IMR-90 (cell line): ENCODE data around the gene SIK2. TPM values are rescaled to one million over a fixed set of nuclear protein-coding genes. Genes with fewer than 3 reads are reported as not detected.

Source experiments
- ATAC-seq: fragments of 200-7000 bp; cut with Tn5 transposase; 2 replicates; pipeline ENCODE4 v1.9.1; 2020; ENCODE audit warnings: low read depth, mild to moderate bottlenecking, moderate library complexity
- BruUV-seq: library from RNA; stranded (reverse); fragments of 400-500 nt; replicated peaks from 2 replicates; lab custom pipeline; 2021; lab: Mats Ljungman, UMichigan
- CTCF ChIA-PET: fragments of 300-600 bp; formaldehyde crosslinking; extraction: SDS; loops from one replicate; lab custom pipeline; 2021; ENCODE audit warnings: antibody characterized with exemption; lab: Yijun Ruan, JAX
- POLR2A ChIA-PET: fragments of 300-600 bp; sonication (Branson Sonifier 250); formaldehyde crosslinking; loops from one replicate; lab custom pipeline; 2022; ENCODE audit warnings: antibody characterized with exemption; ENCODE audit not compliant: unreplicated experiment; lab: Charles Lee
- DNase-seq: peaks from one replicate; pipeline ENCODE4 v3.0.0; 2013
- H2AFZ ChIP-seq: replicated peaks from 2 replicates; pipeline ENCODE3; 2013; ENCODE audit warnings: low read length, mild to moderate bottlenecking; ENCODE audit not compliant: poor library complexity
- H2AK5ac ChIP-seq: 2 replicates; pipeline ENCODE4 v1.6.1; 2013; ENCODE audit warnings: low read depth, low read length, inconsistent platforms
- H2AK9ac ChIP-seq: replicated peaks from 2 replicates; pipeline ENCODE3; 2013; ENCODE audit warnings: mild to moderate bottlenecking, low read depth, low read length, moderate library complexity; ENCODE audit not compliant: poor library complexity
- H2BK120ac ChIP-seq: 2 replicates; pipeline ENCODE4 v1.6.1; 2013; ENCODE audit warnings: low read depth, low read length, inconsistent platforms
- H2BK15ac ChIP-seq: 3 replicates; pipeline ENCODE4 v1.6.1; 2013; ENCODE audit warnings: low read depth, low read length, inconsistent platforms
- H2BK20ac ChIP-seq: 2 replicates; pipeline ENCODE4 v1.6.1; 2013; ENCODE audit warnings: low read depth, mild to moderate bottlenecking, inconsistent platforms, low read length, moderate library complexity
- H2BK5ac ChIP-seq: 2 replicates; pipeline ENCODE4 v1.6.1; 2013; ENCODE audit warnings: mild to moderate bottlenecking, low read depth, low read length, inconsistent platforms; ENCODE audit not compliant: poor library complexity, severe bottlenecking
- H3K14ac ChIP-seq: replicated peaks from 2 replicates; pipeline ENCODE4 v1.6.1; 2013; ENCODE audit warnings: low read depth, low read length, inconsistent platforms
- H3K18ac ChIP-seq: 2 replicates; pipeline ENCODE4 v1.6.1; 2013; ENCODE audit warnings: low read depth, low read length, control low read depth
- H3K23ac ChIP-seq: 2 replicates; pipeline ENCODE4 v1.6.1; 2013; ENCODE audit warnings: low read depth, low read length, inconsistent platforms
- H3K27ac ChIP-seq: 2 replicates; pipeline ENCODE4 v1.5.1; 2013; ENCODE audit warnings: mild to moderate bottlenecking, control low read depth, low read length; ENCODE audit not compliant: insufficient read depth
- H3K27me3 ChIP-seq: 2 replicates; pipeline ENCODE4 v1.6.1; 2013; ENCODE audit warnings: low read length; ENCODE audit not compliant: control insufficient read depth, insufficient read depth
- H3K36me3 ChIP-seq: 2 replicates; pipeline ENCODE4 v1.6.1; 2013; ENCODE audit warnings: low read length, mixed read lengths; ENCODE audit not compliant: control insufficient read depth, insufficient read depth
- H3K4ac ChIP-seq: 2 replicates; pipeline ENCODE4 v1.6.1; 2013; ENCODE audit warnings: low read depth, low read length, inconsistent platforms
- H3K4me1 ChIP-seq: 2 replicates; pipeline ENCODE4 v1.6.1; 2013; ENCODE audit warnings: low read length, mixed read lengths; ENCODE audit not compliant: control insufficient read depth, insufficient read depth
- H3K4me2 ChIP-seq: 2 replicates; pipeline ENCODE4 v1.6.1; 2013; ENCODE audit warnings: low read depth, mild to moderate bottlenecking, control low read depth, low read length, moderate library complexity
- H3K4me3 ChIP-seq: 2 replicates; pipeline ENCODE4 v1.5.1; 2013; ENCODE audit warnings: low read depth, mild to moderate bottlenecking, control low read depth, low read length, moderate library complexity; ENCODE audit not compliant: insufficient read depth
- H3K56ac ChIP-seq: 2 replicates; pipeline ENCODE4 v1.6.1; 2013; ENCODE audit warnings: low read length, inconsistent platforms; ENCODE audit not compliant: insufficient read depth; ENCODE audit errors: extremely low read depth
- H3K79me1 ChIP-seq, 2 experiments: 2 replicates each; pipeline ENCODE4 v1.6.1; 2013; ENCODE audit warnings: low read length in 2 of 2, inconsistent platforms in 1 of 2, low read depth in 1 of 2
- H3K9ac ChIP-seq: 2 replicates; pipeline ENCODE4 v1.6.1; 2013; ENCODE audit warnings: low read depth, low read length, control low read depth
- H3K9me1 ChIP-seq: 2 replicates; pipeline ENCODE4 v1.6.1; 2013; ENCODE audit warnings: low read length, inconsistent platforms; ENCODE audit not compliant: insufficient read depth
- H3K9me3 ChIP-seq: 2 replicates; pipeline ENCODE4 v1.6.1; 2013; ENCODE audit warnings: low read length; ENCODE audit not compliant: control insufficient read depth, insufficient read depth
- H4K20me1 ChIP-seq: 2 replicates; pipeline ENCODE4 v1.6.1; 2013; ENCODE audit warnings: low read length, inconsistent platforms; ENCODE audit not compliant: insufficient read depth
- H4K5ac ChIP-seq: 2 replicates; pipeline ENCODE4 v1.6.1; 2013; ENCODE audit warnings: mild to moderate bottlenecking, low read depth, low read length, control low read depth
- H4K8ac ChIP-seq, 2 experiments: 2 replicates each; pipeline ENCODE4 v1.6.1; 2013; ENCODE audit warnings: low read depth in 2 of 2, low read length in 2 of 2, control low read depth in 1 of 2, inconsistent platforms in 1 of 2
- H4K91ac ChIP-seq: 2 replicates; pipeline ENCODE4 v1.6.1; 2013; ENCODE audit warnings: low read depth, low read length, inconsistent platforms; ENCODE audit not compliant: insufficient read depth
- BHLHE40 ChIP-seq: fragments of 150-350 bp; IDR thresholded peaks from 2 replicates; pipeline ENCODE4 v1.6.1; 2016; ENCODE audit warnings: mild to moderate bottlenecking, low read depth, low read length
- CEBPB ChIP-seq: IDR thresholded peaks from 2 replicates; pipeline ENCODE4 v1.6.1; 2012; ENCODE audit warnings: low read depth, low read length, improper control_type of control experiment
- CHD1 ChIP-seq: IDR thresholded peaks from 2 replicates; pipeline ENCODE4 v1.6.1; 2012; ENCODE audit warnings: low read depth, low read length, improper control_type of control experiment
- CTCF ChIP-seq: conservative IDR thresholded peaks from 2 replicates; pipeline ENCODE4 v1.5.1; 2012; ENCODE audit warnings: mild to moderate bottlenecking, low read depth, low read length, improper control_type of control experiment
- ELK1 ChIP-seq: fragments of 150-350 bp; IDR thresholded peaks from 2 replicates; pipeline ENCODE4 v1.6.1; 2016; ENCODE audit warnings: low read depth, mild to moderate bottlenecking, low read length, moderate library complexity, borderline replicate concordance
- FOS ChIP-seq: fragments of 150-350 bp; IDR thresholded peaks from 2 replicates; pipeline ENCODE4 v1.6.1; 2016; ENCODE audit warnings: low read depth, low read length
- MAFK ChIP-seq: IDR thresholded peaks from 2 replicates; pipeline ENCODE4 v1.6.1; 2012; ENCODE audit warnings: low read depth, low read length, improper control_type of control experiment
- MAZ ChIP-seq: IDR thresholded peaks from 2 replicates; pipeline ENCODE4 v1.6.1; 2012; ENCODE audit warnings: low read depth, mild to moderate bottlenecking, low read length, improper control_type of control experiment, moderate library complexity, borderline replicate concordance
- MXI1 ChIP-seq: IDR thresholded peaks from 2 replicates; pipeline ENCODE4 v1.6.1; 2012; ENCODE audit warnings: low read depth, mild to moderate bottlenecking, low read length, moderate library complexity, borderline replicate concordance
- NFE2L2 ChIP-seq: fragments of 150-350 bp; IDR thresholded peaks from 2 replicates; pipeline ENCODE4 v1.6.1; 2016; ENCODE audit warnings: low read depth, mild to moderate bottlenecking, low read length
- POLR2A ChIP-seq: IDR thresholded peaks from 2 replicates; pipeline ENCODE4 v1.6.1; 2012; ENCODE audit warnings: mild to moderate bottlenecking, low read depth, low read length
- RAD21 ChIP-seq: IDR thresholded peaks from 2 replicates; pipeline ENCODE4 v1.6.1; 2012; ENCODE audit warnings: low read length, improper control_type of control experiment
- RCOR1 ChIP-seq: IDR thresholded peaks from 2 replicates; pipeline ENCODE4 v1.6.1; 2012; ENCODE audit warnings: mild to moderate bottlenecking, low read length, improper control_type of control experiment; ENCODE audit not compliant: insufficient replicate concordance
- RFX5 ChIP-seq: IDR thresholded peaks from 2 replicates; pipeline ENCODE4 v1.8.0; 2012; ENCODE audit warnings: low read depth, mild to moderate bottlenecking, low read length, moderate library complexity
- SMC3 ChIP-seq: fragments of 150-350 bp; IDR thresholded peaks from 2 replicates; pipeline ENCODE4 v1.6.1; 2016; ENCODE audit warnings: low read depth, mild to moderate bottlenecking, antibody characterized with exemption, low read length, moderate library complexity
- USF2 ChIP-seq: fragments of 150-350 bp; IDR thresholded peaks from 2 replicates; pipeline ENCODE4 v1.6.1; 2017; ENCODE audit warnings: mild to moderate bottlenecking, antibody characterized with exemption, low read length, low read depth
- dilution Hi-C: fragments of 300-500 bp; cut with HindIII; formaldehyde crosslinking; loops from one replicate; pipeline ENCODE4 v1.14.3; 2018; ENCODE audit warnings: low sequenced_read_pairs; ENCODE audit not compliant: unreplicated experiment
- in situ Hi-C: fragments of 300-500 bp; cut with MboI; formaldehyde crosslinking; loops from 3 replicates; pipeline ENCODE4 v1.14.3; 2019; ENCODE audit warnings: low sequenced_read_pairs, inconsistent platforms, mixed read lengths
- intact Hi-C: fragments of 100-400 bp; cut with micrococcal nuclease; formaldehyde crosslinking; loops from 2 replicates; pipeline ENCODE4 v1.10.0; 2022
- polyA plus RNA-seq, 3 experiments: library from polyadenylated mRNA; depleted of rRNA; stranded (reverse); fragments of >200 nt; gene quantifications; 2 replicates each; pipeline ENCODE4 v1.2.3, GENCODE V29; 2012; ENCODE audit warnings: low replicate concordance in 1 of 3
- total RNA-seq: library from RNA; depleted of rRNA; stranded (reverse); fragments of >200 nt; gene quantifications from 2 replicates; pipeline ENCODE4 v1.2.3, GENCODE V29; 2012

The SIK2 gene
- total and polyA plus RNA-seq, 2 of the 4 experiments (the other 2 are of a cell fraction), result 7.9 to 10.4 TPM

GRCh38 chr11:111582163-111582562 lies 20.1 kb upstream of the SIK2 start:
- intact Hi-C loops (no loop called here), dilution Hi-C loops (no loop called here), in situ Hi-C loops (loop anchor here (25.0 kb wide), 1 partner anchor 405 kb away; no protein-coding TSS in a partner anchor)
- no peak overlapping the region for H3K9ac ChIP-seq
- 0 out of 2 replicates have a peak, but pooled peaks cover 9% of the 10 kb centered on the region for H3K9me1 ChIP-seq
- peak overlapping the region; percentile 59; the same call in 1 of the 2 replicates for H3K18ac ChIP-seq
- H4K5ac ChIP-seq, result peak overlapping the region; percentile 0; the same call in 1 of the 2 replicates
- H3K27me3 ChIP-seq, result no peaks in the 10 kb centered on the region
- peaks cover 6% of the 10 kb centered on the region for H3K4me1 ChIP-seq
- no peak overlapping the region for H2BK5ac ChIP-seq
- H3K79me1 ChIP-seq, result no peaks in the 10 kb centered on the region
- no TSS peak for BruUV-seq
- H3K9me3 ChIP-seq, result no peaks in the 10 kb centered on the region
- no peaks in the 10 kb centered on the region for H3K36me3 ChIP-seq
- no peak overlapping the region for H3K4me3 ChIP-seq
- H2BK15ac ChIP-seq, result peak overlapping the region; percentile 19; the same call in 1 of the 3 replicates
- ATAC-seq (peak; percentile 53), DNase-seq (no peak)
- CTCF ChIA-PET, result no interaction called here
- H3K23ac ChIP-seq, result peak overlapping the region; percentile 8; the same call in 1 of the 2 replicates
- peak overlapping the region; percentile 23; the same call in 1 of the 2 replicates for H3K4ac ChIP-seq
- no peak overlapping the region for H2AK9ac ChIP-seq
- POLR2A ChIA-PET, result no interaction called here
- no peak overlapping the region for H3K27ac ChIP-seq
- 0 out of 2 replicates have a peak overlapping the region, but pooled peaks have one; percentile 20 for H4K91ac ChIP-seq
- peak overlapping the region; percentile 12 for H2BK20ac ChIP-seq
- H4K8ac ChIP-seq, result peak overlapping the region in 1 of 2 experiments; percentile 33; a peak in 2 of 4 replicates
- H2AFZ ChIP-seq, result peak overlapping the region; percentile 33
- no peak overlapping the region for H3K4me2 ChIP-seq
- TF ChIP-seq MXI1, result no peak
- TF ChIP-seq POLR2A, result no peak
- TF ChIP-seq CTCF, result no peak
- no peak for TF ChIP-seq FOS
- no peak for TF ChIP-seq MAZ
- no peak for TF ChIP-seq MAFK
- no peak for TF ChIP-seq SMC3
- TF ChIP-seq NFE2L2, result no peak
- TF ChIP-seq CHD1, result no peak
- no peak for TF ChIP-seq ELK1
- TF ChIP-seq RCOR1, result no peak
- TF ChIP-seq BHLHE40, result no peak
- no peak for TF ChIP-seq RAD21
- TF ChIP-seq USF2, result no peak
- TF ChIP-seq CEBPB, result no peak
- TF ChIP-seq RFX5, result no peak
- H2AK5ac ChIP-seq, result peak overlapping the region; percentile 56; the same call in 1 of the 2 replicates
- H2BK120ac ChIP-seq, result peak overlapping the region; percentile 30; the same call in 1 of the 2 replicates
- peak overlapping the region; percentile 47 for H3K14ac ChIP-seq
- H4K20me1 ChIP-seq, result no peaks in the 10 kb centered on the region
- H3K56ac ChIP-seq, result no peak overlapping the region
